K562 (cell line): ENCODE data around the gene WIPF2. TPM values are rescaled to one million over a fixed set of nuclear protein-coding genes. Genes with fewer than 3 reads are reported as not detected.

Experiments used
- CBX8 ChIP-seq: fragments of 200-600 bp; sonication (generic); IDR thresholded peaks from 2 replicates; pipeline ENCODE4 v1.6.1; 2012; ENCODE audit warnings: borderline replicate concordance, mixed run types, low read depth, mild to moderate bottlenecking, moderate library complexity, mixed read lengths, low read length, control low read depth, inconsistent platforms; ENCODE audit not compliant: poor library complexity, severe bottlenecking; ENCODE audit errors: extremely low read depth
- CTBP1 ChIP-seq: fragments of 450-650 bp; IDR thresholded peaks from 2 replicates; pipeline ENCODE4 v1.6.1; 2016; ENCODE audit warnings: borderline replicate concordance
- E2F6 ChIP-seq, 2 experiments: IDR thresholded peaks; 2 replicates each; pipeline ENCODE4 v1.6.1; 2011; ENCODE audit warnings: borderline replicate concordance in 1 of 2, control low read depth in 1 of 2, low read depth in 1 of 2, low read length in 1 of 2, mild to moderate bottlenecking in 1 of 2, mixed read lengths in 1 of 2, moderate library complexity in 1 of 2; ENCODE audit not compliant: insufficient read depth in 1 of 2, insufficient read length in 1 of 2, poor library complexity in 1 of 2, severe bottlenecking in 1 of 2; ENCODE audit errors: extremely low read depth in 1 of 2
- ESRRB ChIP-seq: fragments of 250-450 bp; sonication (Bioruptor Pico); IDR thresholded peaks from 2 replicates; pipeline ENCODE4 v1.5.0; 2020; ENCODE audit warnings: mild to moderate bottlenecking, moderate library complexity, borderline replicate concordance
- FIP1L1 ChIP-seq: fragments of 200-400 bp; formaldehyde crosslinking; IDR thresholded peaks from 2 replicates; pipeline ENCODE4 v1.6.1; 2018; ENCODE audit warnings: mild to moderate bottlenecking, low read depth, low read length; ENCODE audit not compliant: poor library complexity, severe bottlenecking
- GATAD2B ChIP-seq: fragments of 450-650 bp; IDR thresholded peaks from 2 replicates; pipeline ENCODE4 v1.6.1; 2017; ENCODE audit warnings: mild to moderate bottlenecking, borderline replicate concordance
- HDAC2 ChIP-seq: fragments of 450-650 bp; IDR thresholded peaks from 2 replicates; pipeline ENCODE4 v1.6.1; 2016; ENCODE audit warnings: mild to moderate bottlenecking
- L3MBTL2 ChIP-seq: fragments of 450-650 bp; IDR thresholded peaks from 2 replicates; pipeline ENCODE4 v1.6.1; 2016; ENCODE audit warnings: mild to moderate bottlenecking, moderate library complexity
- PPARD ChIP-seq: fragments of 250-450 bp; sonication (Bioruptor Pico); IDR thresholded peaks from 2 replicates; pipeline ENCODE4 v1.8.0; 2022; ENCODE audit warnings: inconsistent platforms, mild to moderate bottlenecking, moderate library complexity
- PRMT5 ChIP-seq: sonication (generic); formaldehyde crosslinking; IDR thresholded peaks from 2 replicates; pipeline ENCODE4 v1.5.0; 2020; ENCODE audit warnings: missing genetic modification reagents
- RHOXF2B ChIP-seq: fragments of 250-450 bp; sonication (Bioruptor Pico); conservative IDR thresholded peaks from 2 replicates; pipeline ENCODE4 v1.5.1; 2021
- SIRT6 ChIP-seq: IDR thresholded peaks from one replicate; pipeline ENCODE4 v1.6.1; 2012; ENCODE audit warnings: low read depth, mild to moderate bottlenecking, control low read depth, inconsistent platforms, low read length, moderate library complexity
- SMAD4 ChIP-seq: fragments of 250-450 bp; sonication (Bioruptor Pico); conservative IDR thresholded peaks from 2 replicates; pipeline ENCODE4 v1.8.0; 2021; ENCODE audit warnings: inconsistent platforms, mild to moderate bottlenecking, moderate library complexity
- STAT5B ChIP-seq: fragments of 250-450 bp; sonication (Bioruptor Pico); IDR thresholded peaks from 2 replicates; pipeline ENCODE4 v1.8.0; 2021; ENCODE audit warnings: mild to moderate bottlenecking, inconsistent platforms
- TBL1XR1 ChIP-seq, 2 experiments: IDR thresholded peaks; 2 replicates each; pipeline ENCODE4 v1.6.1; 2012; ENCODE audit warnings: improper control_type of control experiment in 2 of 2, low read length in 2 of 2, mild to moderate bottlenecking in 1 of 2
- WHSC1 ChIP-seq: IDR thresholded peaks from one replicate; pipeline ENCODE4 v1.6.1; 2012; ENCODE audit warnings: low read length, control low read depth, inconsistent platforms
- ZNF436 ChIP-seq: fragments of 250-450, 450-650 bp; sonication (Bioruptor Pico); formaldehyde crosslinking; IDR thresholded peaks from 2 replicates; pipeline ENCODE4 v1.7.0; 2020; ENCODE audit warnings: mild to moderate bottlenecking
- ZNF75A ChIP-seq: fragments of 450-650 bp; formaldehyde crosslinking; IDR thresholded peaks from 2 replicates; pipeline ENCODE4 v1.4.0; 2020; ENCODE audit warnings: mild to moderate bottlenecking
- ZZZ3 ChIP-seq: fragments of 450-650 bp; IDR thresholded peaks from 2 replicates; pipeline ENCODE4 v1.6.1; 2016; ENCODE audit warnings: antibody characterized with exemption, mild to moderate bottlenecking, moderate library complexity
- polyA plus RNA-seq, 8 experiments: library from polyadenylated mRNA; depleted of rRNA in 4 of 8; stranded (reverse) in 5 of 8; unstranded in 3 of 8; fragments of >200 nt; fragmentation: Nextera tagmentation in 2 of 8; fragmentation: Illumina TruSeq in 1 of 8; extraction: Ambion mirVana in 2 of 8; extraction: Trizol in 1 of 8; gene quantifications; 2 replicates each; pipeline versions ENCODE4 v1.2.1 to v1.2.3, GENCODE V29; 2011 to 2014; ENCODE audit warnings: inconsistent platforms in 1 of 8, missing spikeins in 1 of 8
- total RNA-seq, 7 experiments: library from RNA; depleted of rRNA in 6 of 7; stranded (reverse); fragments of >200 nt in 6 of 7; fragmentation: Illumina TruSeq in 2 of 7; extraction: Trizol in 2 of 7; gene quantifications; 2 replicates each; pipeline versions ENCODE4 v1.2.1 to v1.2.3, GENCODE V29; 2011 to 2021; ENCODE audit warnings: low replicate concordance in 1 of 7
- TF ChIP-seq, protein P1 (sequence below): fragments of 450-650 bp; IDR thresholded peaks from one replicate; pipeline ENCODE4 v1.6.1; 2018; ENCODE audit warnings: mild to moderate bottlenecking, moderate library complexity; ENCODE audit not compliant: partially characterized antibody
- TF ChIP-seq, protein P2 (sequence below): fragments of 450-650 bp; formaldehyde crosslinking; IDR thresholded peaks from 2 replicates; pipeline ENCODE4 v1.4.0; 2020; ENCODE audit warnings: mild to moderate bottlenecking, moderate library complexity

WIPF2 gene
- total and polyA plus RNA-seq, 9 of the 15 experiments (the other 6 are each of a cell fraction or from before 2014, with no cell fraction given), result 3.6 to 15.0 (median 5.3) TPM

GRCh38 chr17:40177275-40177874 is 41.7 kb upstream of the WIPF2 start, which contains the start of gene RAPGEFL1 (continued):
- TF ChIP-seq WHSC1 (no peak), STAT5B (CRISPR knock-in tag) (no peak), E2F6 (IDR thresholded peaks at IDR 0.05; ENCODE audit: borderline replicate concordance in 1 of 2, extremely low read depth in 1 of 2, insufficient read depth in 1 of 2, insufficient read length in 1 of 2, low read depth in 1 of 2, low read length in 1 of 2, poor library complexity in 1 of 2, severe bottlenecking in 1 of 2) (peak; percentile 72 to 97), ZNF436 (no peak), ZNF75A (CRISPR knock-in tag) (no peak), TBL1XR1 (IDR thresholded peaks at IDR 0.05; ENCODE audit: low read length in 2 of 2) (no peak), ZZZ3 (no peak), CBX8 (no peak), SMAD4 (CRISPR knock-in tag) (peak; percentile 50; the same call in 1 of the 2 replicates), HDAC2 (no peak), GATAD2B (0 out of 2 replicates have a peak, but pooled peaks have one; percentile 54), PRMT5 (CRISPR knock-in tag) (no peak), PPARD (no peak), SIRT6 (no peak), FIP1L1 (peak; percentile 15), L3MBTL2 (peak; percentile 94), ESRRB (CRISPR knock-in tag) (no peak), RHOXF2B (CRISPR knock-in tag) (no peak), CTBP1 (peak; percentile 70)
- TF ChIP-seq, protein P1, sequence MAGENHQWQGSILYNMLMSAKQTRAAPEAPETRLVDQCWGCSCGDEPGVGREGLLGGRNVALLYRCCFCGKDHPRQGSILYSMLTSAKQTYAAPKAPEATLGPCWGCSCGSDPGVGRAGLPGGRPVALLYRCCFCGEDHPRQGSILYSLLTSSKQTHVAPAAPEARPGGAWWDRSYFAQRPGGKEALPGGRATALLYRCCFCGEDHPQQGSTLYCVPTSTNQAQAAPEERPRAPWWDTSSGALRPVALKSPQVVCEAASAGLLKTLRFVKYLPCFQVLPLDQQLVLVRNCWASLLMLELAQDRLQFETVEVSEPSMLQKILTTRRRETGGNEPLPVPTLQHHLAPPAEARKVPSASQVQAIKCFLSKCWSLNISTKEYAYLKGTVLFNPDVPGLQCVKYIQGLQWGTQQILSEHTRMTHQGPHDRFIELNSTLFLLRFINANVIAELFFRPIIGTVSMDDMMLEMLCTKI, result no peak
- TF ChIP-seq, protein P2, sequence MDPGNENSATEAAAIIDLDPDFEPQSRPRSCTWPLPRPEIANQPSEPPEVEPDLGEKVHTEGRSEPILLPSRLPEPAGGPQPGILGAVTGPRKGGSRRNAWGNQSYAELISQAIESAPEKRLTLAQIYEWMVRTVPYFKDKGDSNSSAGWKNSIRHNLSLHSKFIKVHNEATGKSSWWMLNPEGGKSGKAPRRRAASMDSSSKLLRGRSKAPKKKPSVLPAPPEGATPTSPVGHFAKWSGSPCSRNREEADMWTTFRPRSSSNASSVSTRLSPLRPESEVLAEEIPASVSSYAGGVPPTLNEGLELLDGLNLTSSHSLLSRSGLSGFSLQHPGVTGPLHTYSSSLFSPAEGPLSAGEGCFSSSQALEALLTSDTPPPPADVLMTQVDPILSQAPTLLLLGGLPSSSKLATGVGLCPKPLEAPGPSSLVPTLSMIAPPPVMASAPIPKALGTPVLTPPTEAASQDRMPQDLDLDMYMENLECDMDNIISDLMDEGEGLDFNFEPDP (CRISPR knock-in tag), result no peak
